ENCODE data around the gene SCFD1. TPM values are rescaled to one million over a fixed set of nuclear protein-coding genes. Genes with fewer than 3 reads are reported as not detected.

The SCFD1 gene
- total and polyA plus RNA-seq, 4 donors = 24.6 to 82.1 (median 52.6) TPM

- TF ChIP-seq REST (IDR thresholded peaks at IDR 0.05) (no peak), EGR1 (IDR thresholded peaks at IDR 0.05; ENCODE audit: low read depth in 2 of 2) (no peak)
These were observed 84.6 kb downstream of the SCFD1 start (continued) for GRCh38 chr14:30706704-30707103.

- WGBS = 84% methylated on average over 2 of the region's 2 CpGs
- H3K27ac ChIP-seq (ENCODE audit: low read depth in 1 of 2, low read length in 2 of 2) = no peak overlapping the region
- TF ChIP-seq MAX (IDR thresholded peaks at IDR 0.05) (no peak), JUND (IDR thresholded peaks at IDR 0.05) (no peak), RXRA (IDR thresholded peaks at IDR 0.05) (no peak), RAD21 (IDR thresholded peaks at IDR 0.05) (no peak)
These were observed 86.0 kb downstream of the SCFD1 start for GRCh38 chr14:30708157-30708556.

GRCh38 chr14:30709201-30709600 lies 87.1 kb downstream of the SCFD1 start:
- Histone ChIP-seq H3K36me3 (ENCODE audit: control insufficient read depth in 4 of 4, insufficient read depth in 3 of 4, low read depth in 1 of 4, low read length in 3 of 4) (peaks cover 2 to 36% (median 12%) of the 10 kb centered on the region in 4 donors), H3K4me3 (ENCODE audit: low read depth in 1 of 3, low read length in 3 of 3) (no peak overlapping the region), H3K4me1 (ENCODE audit: control insufficient read depth in 4 of 4, insufficient read depth in 4 of 4, low read length in 3 of 4) (no peaks in the 10 kb centered on the region), H3K9me3 (ENCODE audit: control insufficient read depth in 4 of 4, low read length in 3 of 4) (no peaks in the 10 kb centered on the region), H3K9ac (ENCODE audit: low read depth in 1 of 2, low read length in 2 of 2) (no peak overlapping the region), H3K27me3 (ENCODE audit: control insufficient read depth in 4 of 4, insufficient read depth in 4 of 4, low read length in 3 of 4) (no peaks in the 10 kb centered on the region), H3K27ac (ENCODE audit: low read depth in 1 of 2, low read length in 2 of 2) (no peak overlapping the region)
- TF ChIP-seq HNF4G (IDR thresholded peaks at IDR 0.05) = no peak
- no peak for TF ChIP-seq JUND (IDR thresholded peaks at IDR 0.05)
- TF ChIP-seq ATF3 (IDR thresholded peaks at IDR 0.05) = no peak
- no peak for TF ChIP-seq HNF4A (conservative IDR thresholded peaks at IDR 0.05)
- no peak for TF ChIP-seq EGR1 (IDR thresholded peaks at IDR 0.05; ENCODE audit: low read depth in 2 of 2)
- TF ChIP-seq FOXA1 (IDR thresholded peaks at IDR 0.05) = no peak
- TF ChIP-seq REST (IDR thresholded peaks at IDR 0.05) = no peak
- no peak for TF ChIP-seq CTCF (IDR thresholded peaks at IDR 0.05; ENCODE audit: low read depth, low read length, missing input control)
- no peak for TF ChIP-seq NR2F2 (IDR thresholded peaks at IDR 0.05)
- TF ChIP-seq SP1 (IDR thresholded peaks at IDR 0.05) = no peak
- TF ChIP-seq MAX (IDR thresholded peaks at IDR 0.05) = no peak
- TF ChIP-seq ZBTB33 (IDR thresholded peaks at IDR 0.05) = no peak
- TF ChIP-seq RAD21 (IDR thresholded peaks at IDR 0.05) = no peak
- TF ChIP-seq FOXA2 (IDR thresholded peaks at IDR 0.05) = no peak
- TF ChIP-seq TAF1 (conservative IDR thresholded peaks at IDR 0.05) = no peak
- no peak for TF ChIP-seq YY1 (IDR thresholded peaks at IDR 0.05)
- TF ChIP-seq GABPA (IDR thresholded peaks at IDR 0.05 in 1 of 2, conservative IDR thresholded peaks at IDR 0.05 in 1 of 2) = no peak
- TF ChIP-seq RXRA (IDR thresholded peaks at IDR 0.05) = no peak
- WGBS = 98% methylated on average over 3 of the region's 3 CpGs
- no peak for DNase-seq (ENCODE audit: low spot score)

More at GRCh38 chr14:30708157-30708556, 86.0 kb downstream of the SCFD1 start:
- Histone ChIP-seq H3K4me1 (ENCODE audit: control insufficient read depth in 4 of 4, insufficient read depth in 4 of 4, low read length in 3 of 4) (no peaks in the 10 kb centered on the region), H3K9ac (ENCODE audit: low read depth in 1 of 2, low read length in 2 of 2) (no peak overlapping the region), H3K36me3 (ENCODE audit: control insufficient read depth in 4 of 4, insufficient read depth in 3 of 4, low read depth in 1 of 4, low read length in 3 of 4) (peaks cover 2 to 36% (median 12%) of the 10 kb centered on the region in 4 donors), H3K4me3 (ENCODE audit: low read depth in 1 of 3, low read length in 3 of 3) (no peak overlapping the region), H3K9me3 (ENCODE audit: control insufficient read depth in 4 of 4, low read length in 3 of 4) (no peaks in the 10 kb centered on the region), H3K27me3 (ENCODE audit: control insufficient read depth in 4 of 4, insufficient read depth in 4 of 4, low read length in 3 of 4) (no peaks in the 10 kb centered on the region)
- no peak for DNase-seq (ENCODE audit: low spot score)
